D341Med (cell line): ENCODE results near the gene VAT1.

ENCODE experiments used
- DNase-seq: peaks from one replicate; pipeline ENCODE4 v3.0.0; 2012; ENCODE audit warnings: low spot score

The VAT1 gene

DNA sequence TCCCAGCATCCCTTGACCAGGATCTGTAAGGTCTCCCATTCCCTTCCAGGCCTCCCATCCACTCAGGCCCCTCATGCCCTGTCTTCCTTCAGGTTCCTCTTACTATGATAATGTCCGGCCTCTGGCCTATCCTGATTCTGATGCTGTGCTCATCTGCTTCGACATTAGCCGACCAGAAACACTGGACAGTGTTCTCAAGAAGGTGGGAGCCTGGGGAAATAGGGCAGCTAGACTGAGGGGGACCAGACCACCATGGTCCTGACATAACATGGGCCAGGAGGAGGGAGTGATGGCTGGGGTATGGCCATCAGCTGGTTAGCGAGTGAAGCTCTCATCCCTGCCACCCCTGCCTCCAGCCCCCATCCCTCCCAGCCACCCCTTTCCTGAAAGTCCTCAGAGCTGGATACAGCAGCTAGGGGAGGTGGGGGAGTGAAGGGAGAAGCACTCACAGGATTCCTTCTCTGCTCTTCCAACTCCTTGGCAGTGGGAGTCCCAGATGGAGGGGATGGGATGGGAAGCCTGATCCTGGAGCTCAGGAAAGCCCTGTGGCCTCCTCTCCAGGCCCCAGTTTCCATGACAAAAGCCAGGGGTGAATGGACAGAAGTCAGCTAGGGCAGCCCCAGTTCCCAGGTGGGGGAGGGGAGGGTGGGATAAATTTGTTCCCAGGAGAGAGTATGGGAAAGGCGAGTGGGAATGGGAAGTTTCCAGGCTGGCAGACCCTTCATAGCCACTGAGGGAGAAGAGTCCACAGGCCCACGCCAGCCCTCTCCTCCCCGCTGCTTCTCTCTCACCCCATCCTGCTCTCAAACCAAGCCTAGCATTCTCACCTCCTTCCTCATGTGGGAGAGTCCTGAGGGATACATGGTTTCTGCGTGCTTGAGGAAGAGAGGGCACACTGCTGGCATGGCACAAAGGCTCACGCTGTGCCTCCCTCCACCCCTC lies 5.2 kb upstream of the VAT1 start:
- no peak for DNase-seq

DNA sequence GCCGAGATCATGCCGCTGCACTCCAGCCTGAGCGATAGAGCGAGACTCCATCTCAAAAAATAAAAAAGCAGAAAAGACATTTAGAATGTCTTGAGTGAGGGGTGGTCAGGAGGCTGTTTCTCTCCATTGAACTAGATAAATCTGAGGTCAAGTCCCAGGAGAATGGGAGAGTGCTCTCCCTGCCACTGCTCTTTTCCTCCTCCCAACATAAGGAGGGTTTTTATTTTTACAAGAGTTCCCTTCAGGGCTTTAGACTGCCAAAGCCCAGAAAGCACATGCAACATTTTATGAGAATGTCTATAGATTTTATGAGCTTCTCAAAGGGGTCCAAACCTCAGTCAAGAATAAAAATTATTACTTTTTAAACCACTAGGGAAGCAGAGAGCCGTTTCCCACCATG lies 4.4 kb upstream of the VAT1 start:
- DNase-seq, result no peak

DNA sequence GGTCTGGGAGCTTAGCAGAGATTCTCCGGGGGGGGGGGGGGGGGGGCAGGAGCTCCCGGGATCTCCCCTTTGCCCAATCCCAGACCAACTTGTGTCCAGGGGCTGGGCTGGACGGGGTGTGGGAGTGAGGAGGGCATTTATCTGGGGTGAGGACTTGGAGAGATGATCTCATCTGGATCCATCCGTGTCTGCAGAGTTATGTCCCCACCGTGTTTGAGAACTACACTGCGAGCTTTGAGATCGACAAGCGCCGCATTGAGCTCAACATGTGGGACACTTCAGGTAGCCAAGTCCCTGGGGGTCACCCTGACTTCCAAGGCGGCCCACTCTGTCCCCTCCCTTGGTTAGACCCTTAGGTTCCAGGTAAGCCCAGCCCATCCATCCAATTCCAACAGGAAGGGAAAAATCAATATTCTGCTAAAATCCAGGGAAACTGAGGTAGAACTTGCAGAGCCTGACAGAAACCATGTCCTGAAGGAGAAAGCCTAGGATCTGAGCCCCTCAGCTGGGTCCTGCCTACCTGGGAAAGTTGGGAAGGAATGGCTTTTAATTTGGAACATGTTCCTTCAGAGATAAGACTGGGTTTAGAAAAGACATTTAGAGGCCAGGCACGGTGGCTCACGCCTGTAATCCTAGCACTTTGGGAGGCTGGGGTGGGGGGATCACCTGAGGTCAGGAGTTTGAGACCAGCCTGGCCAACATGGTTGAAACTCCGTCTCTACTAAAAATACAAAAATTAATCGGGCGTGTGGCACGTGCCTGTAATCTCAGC lies 3.8 kb upstream of the VAT1 start:
- no peak for DNase-seq

DNA sequence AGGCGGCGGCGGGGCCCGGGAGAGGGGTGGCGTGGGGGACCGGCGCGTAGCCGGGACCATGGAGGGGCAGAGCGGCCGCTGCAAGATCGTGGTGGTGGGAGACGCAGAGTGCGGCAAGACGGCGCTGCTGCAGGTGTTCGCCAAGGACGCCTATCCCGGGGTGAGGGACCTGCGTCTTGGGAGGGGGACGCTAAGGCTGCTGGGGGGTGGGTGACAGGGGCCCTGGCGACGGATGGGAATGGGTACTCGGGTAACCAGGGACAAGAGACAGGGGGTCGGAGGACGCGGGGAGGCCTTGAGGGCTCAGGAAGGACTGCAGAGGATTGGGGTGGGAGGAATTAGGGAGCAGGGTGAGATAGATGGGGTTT lies 3.1 kb upstream of the VAT1 start:
- DNase-seq, result no peak

DNA sequence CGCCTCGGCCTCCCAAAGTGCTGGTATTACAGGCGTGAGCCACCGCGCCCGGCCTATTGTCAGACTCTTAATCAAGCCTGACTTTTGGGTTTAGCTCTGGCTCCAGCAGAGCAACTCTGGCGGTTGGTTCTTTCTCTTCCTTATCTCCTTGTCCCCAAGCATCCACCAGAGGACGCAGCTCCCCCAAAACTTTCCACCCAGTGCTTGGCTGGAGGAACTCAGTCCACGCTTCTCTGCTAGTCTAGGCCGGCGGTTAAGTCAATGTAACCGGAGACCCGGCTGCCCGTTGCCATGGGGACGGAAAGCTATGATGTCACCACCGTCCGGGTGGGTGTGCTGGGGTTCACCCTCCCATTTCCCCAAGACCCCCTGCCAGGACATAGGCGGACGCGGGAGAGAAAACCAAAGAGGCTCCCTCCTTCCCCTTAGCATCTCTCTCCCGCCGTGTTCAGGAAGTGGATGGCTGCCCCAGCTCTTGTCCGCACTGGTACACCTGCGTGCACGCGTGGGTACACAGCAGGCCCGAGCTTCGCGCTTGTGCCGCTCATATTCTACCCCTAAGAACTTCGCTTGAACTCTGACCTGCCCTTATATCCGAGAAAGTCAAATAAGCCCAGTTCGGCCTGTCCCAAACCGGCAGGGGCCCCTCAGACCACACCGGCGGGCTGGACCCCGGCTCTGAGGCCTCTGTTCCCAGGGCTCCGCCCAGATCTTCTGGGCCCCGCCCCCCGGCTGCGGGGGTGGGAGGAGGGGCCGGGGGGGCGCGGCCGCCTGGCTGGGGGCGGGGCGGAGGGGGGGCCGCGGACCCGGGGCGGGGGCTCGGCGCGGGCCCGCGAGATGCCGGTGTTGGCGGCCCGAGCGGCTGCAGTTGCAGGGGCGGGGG lies 2.5 kb upstream of the VAT1 start, which contains the start of gene RND2:
TSS of gene RND2 (plus strand) at position 825 of the 883 bp plus-strand sequence. CDS start 117 bp downstream, outside the sequence.
- DNase-seq, result peak; percentile 91

DNA sequence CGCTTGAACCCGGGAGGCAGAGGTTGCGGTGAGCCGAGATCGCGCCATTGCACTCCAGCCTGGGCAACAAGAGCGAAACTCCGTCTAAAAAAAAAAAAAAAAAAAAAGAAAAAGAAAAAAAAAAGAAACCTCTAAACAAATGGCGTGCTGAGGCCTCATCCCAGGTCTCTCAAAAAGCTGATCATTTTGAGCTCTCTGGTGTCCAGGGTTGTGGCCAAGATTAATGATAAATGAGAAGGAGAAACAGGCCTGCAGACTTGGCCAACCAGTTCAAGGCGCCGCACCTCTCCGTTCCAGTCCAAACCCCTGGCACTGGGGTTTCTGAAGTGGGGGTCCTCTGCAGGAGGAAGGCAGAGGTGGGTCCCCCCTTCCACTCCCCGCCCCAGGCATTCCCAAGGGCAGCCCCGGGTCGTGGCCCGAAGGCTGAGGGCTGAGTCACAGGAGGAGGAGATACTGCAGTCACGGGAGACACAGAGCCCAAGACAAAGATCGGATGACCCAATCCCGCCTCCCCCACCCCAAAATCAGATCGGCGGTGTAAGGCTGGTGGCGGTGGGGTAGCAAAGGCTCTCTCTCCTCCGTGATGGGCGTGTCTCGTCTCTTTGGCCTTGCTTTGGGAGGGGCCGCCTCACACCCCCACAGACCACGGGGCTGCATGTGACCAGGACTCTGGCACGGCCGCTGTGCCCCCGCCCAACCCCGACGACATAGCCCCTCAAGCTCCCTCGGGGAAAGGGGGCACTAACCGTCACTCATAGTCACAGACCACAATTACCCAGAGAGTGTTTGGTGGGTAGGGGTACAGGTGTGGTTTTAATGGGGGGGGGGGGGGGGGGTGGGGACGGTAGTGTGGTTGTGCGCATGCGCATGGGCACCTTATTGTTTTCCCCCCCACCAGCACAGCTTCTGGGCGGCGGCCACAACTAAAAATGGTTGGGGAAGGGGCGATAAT lies 1.1 kb downstream of the VAT1 start:
- DNase-seq, result peak; percentile 79

DNA sequence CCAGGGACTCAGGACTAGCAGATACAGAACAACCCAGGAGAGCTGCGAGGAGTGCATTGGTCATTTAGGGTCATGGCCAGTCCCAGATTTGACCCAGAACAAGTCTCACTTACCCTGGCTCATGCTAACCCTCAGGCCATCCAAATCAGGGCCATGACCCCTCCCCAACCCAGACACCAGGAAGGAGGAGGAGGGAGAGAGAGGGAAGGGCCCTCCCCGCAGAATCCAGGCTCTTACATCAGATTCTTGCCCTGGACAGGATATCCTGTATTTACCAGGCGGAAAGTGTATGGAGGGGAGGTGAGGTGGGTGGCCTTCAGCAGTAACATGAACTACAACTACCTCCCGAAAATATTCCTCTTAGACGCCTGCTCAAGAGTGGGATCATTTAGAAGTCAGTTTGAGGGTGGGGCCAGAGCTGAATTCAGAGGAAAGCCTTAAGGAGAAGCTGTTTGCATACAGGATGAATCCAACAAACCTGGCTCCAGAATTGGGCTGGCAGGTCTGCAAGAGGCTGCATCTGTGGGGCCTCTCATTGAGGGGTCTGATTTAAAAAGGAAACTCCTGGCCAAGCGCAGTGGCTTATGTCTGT lies 2.1 kb downstream of the VAT1 start:
- DNase-seq, result peak; percentile 24

DNA sequence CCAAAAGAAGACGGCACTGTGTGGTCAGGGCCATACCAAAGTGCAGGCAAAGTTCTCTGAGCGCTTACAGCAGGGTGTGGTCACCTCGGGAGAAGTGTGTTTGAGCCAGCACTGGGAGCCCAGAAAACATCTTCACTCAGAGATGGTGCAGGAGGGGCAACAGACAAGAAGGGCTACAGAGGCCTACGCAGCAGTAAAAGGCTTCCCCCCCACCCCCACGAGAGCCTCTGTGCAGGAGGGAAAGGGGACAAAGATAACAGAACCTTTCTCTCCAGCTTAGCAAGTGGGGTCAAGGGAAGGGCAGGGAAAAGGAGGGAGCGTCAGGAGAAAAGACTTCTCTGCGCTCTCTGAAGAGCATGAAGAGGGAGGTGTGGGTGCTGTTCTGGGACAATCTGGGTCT lies 2.8 kb downstream of the VAT1 start:
- peak; percentile 23 for DNase-seq

DNA sequence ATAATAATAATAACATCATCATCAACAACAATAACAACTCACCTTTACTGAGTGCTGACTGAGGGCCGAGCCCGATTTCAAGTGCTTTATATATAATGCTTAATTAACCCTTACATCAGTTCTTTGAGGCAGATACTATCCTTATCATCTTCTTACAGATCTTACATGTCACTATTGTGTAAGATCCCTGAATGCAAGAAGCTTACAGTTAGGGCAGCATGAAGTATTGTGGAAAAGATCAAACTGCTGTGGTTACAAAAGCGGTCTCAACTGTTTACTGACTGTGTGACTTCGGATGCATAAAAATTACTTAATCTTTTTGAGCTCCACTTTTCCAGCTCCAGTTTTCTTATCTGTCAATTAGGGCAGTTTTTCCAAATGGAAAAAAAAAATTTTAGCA lies 3.3 kb downstream of the VAT1 start:
- DNase-seq, result no peak

DNA sequence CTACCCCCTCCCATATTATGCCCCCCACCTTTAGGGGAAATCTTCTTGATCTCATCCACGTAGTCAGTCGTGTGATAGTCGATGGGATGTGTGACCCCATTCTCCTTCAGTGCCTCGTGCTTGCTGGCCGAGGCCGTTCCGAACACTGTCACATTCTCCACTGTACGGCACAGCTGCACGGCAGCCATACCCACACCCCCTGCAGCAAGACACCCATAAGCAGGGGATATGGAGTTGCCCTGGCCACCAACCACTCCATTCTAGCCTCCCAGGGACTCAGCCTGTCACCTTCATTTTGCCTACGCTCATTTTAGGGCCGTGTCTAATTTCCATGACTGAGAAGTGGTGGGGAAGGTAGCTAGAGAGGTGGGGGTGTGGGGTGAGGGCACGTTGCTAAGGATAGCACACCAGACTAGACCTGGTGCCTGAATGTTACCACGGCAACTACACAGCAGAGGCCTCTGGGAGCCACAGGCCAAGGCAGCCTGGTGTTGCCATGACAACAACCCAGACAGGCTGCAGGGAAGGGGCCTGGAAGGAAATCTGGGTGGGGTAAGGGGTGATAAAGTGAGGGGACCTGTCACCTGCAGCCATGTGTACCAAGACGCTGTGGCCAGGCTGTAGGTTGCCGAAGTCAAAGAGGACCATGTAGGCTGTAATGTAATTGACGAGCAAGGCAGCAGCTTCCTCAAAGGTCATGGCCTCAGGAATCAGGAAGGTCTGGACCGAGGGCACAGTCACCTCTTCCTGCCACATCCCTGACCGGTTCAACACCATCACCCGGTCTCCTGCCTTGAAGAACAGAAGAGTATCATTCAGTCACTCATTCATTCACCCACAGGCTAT lies 4.0 kb downstream of the VAT1 start:
- DNase-seq, result peak; percentile 51

DNA sequence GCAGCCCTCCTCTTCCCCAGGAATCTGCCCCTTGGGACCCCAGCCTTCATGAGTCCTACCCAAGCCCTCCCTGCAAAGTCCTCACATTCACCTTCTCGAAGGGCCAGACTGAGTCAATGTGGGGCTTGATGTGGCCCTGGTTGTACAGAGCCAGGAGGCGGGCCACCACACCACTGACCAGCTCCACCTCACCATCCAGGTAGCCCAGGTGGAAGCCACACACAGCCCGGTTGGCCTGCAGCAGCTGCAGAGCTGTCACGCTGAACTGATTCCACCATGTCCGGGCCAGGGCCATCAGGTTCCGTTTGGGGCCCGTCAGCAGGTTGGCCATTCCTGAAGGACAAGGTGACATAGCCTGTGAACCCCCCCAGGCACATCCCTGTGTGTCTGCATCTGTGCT lies 6.0 kb downstream of the VAT1 start:
- DNase-seq, result peak; percentile 20

DNA sequence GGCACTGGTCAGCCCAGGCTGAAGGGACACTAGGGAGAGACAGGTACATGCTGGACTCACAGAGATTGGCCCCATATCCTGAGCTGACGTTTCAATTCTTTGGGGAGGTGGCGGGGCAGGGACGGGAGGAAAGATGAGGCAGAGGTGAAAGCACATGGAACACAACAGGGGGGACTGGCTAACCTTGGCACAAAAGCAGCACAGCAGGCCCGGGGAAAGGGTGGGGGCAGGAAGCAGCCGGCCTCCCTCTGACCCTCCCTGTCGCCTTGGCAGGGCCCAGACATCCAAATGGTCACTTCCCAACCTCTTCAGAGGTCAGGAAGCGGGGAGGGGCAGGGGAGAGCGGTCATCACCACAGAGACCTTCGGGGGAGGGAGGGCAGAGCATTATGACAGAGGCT lies 6.6 kb downstream of the VAT1 start:
- peak; percentile 33 for DNase-seq

DNA sequence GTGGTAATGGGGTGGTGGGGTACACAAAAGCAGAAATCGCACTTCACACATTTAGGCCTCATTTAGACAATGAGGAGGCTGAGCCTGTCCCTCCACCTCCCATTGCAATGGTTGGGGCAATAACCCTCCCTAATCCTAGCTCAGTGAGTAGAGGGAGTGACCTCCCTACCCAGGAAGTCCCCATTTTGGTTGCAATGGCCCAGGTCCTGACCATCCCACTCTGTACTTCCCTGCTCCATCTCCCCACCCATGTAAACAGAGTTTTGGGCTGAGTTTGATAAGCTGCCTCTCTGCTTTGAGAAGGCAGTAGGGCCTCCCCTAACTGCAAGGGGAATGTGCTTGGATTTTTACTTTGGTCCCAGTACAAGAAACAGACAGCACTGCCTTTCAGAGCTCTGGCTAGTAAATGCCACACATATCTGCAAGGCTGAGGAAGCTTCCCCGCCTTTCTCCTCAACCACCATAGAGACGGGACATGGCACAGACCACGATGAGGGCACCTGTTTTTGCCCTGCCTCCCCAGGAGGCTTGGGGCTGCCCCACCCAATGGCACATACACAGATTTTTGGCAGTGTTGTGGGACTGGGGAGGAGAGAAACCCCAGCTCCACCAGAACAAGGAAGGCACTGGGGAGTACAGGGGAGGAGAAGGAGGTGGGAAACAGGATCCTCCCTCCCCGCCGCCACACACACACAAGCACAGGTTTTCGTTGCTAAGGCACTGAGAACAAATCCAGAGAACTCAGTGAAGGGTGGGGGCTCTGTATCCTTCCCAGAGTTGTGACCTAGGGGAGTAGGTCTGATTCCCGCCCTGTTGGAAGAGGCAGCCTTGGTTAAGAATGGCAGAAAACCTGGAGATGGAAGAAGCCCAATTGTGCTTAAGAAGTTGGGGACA lies 7.3 kb downstream of the VAT1 start:
- DNase-seq, result no peak

DNA sequence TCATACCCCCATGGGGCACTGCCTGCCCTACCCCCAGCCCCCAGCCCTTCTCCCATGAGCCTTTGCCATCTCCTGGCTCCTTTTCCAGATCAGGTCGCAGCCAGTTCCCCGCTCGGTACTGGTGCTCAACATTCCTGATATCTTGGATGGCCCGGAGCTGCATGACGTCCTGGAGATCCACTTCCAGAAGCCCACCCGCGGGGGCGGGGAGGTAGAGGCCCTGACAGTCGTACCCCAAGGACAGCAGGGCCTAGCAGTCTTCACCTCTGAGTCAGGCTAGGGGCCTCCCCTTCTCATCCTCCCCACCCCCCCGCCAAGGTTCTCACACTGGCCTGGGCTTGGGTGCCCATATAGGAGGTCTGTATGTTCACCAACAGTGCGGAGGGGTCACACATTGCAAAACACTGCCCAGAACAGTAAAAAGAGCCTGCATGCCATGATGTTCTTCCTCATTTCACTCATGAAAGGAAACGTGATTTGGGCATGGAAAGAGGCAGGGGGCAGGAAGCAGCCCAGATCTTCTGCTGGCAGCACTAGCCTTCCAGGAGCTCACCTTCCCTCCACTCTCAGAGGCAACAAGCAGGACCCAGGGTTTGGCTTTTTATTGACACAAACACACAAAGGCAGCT lies 8.1 kb downstream of the VAT1 start:
- peak; percentile 22 for DNase-seq

DNA sequence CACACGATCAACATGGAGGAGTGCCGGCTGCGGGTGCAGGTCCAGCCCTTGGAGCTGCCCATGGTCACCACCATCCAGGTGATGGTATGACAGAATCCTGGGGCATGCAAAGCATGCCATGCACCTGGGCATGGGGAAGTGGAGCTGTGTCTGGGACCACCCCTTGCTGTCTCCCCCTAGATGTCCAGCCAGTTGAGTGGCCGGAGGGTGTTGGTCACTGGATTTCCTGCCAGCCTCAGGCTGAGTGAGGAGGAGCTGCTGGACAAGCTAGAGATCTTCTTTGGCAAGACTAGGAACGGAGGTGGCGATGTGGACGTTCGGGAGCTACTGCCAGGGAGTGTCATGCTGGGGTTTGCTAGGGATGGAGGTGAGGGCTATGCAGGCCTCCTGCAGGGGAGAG lies 8.9 kb downstream of the VAT1 start:
- DNase-seq, result peak; percentile 21

DNA sequence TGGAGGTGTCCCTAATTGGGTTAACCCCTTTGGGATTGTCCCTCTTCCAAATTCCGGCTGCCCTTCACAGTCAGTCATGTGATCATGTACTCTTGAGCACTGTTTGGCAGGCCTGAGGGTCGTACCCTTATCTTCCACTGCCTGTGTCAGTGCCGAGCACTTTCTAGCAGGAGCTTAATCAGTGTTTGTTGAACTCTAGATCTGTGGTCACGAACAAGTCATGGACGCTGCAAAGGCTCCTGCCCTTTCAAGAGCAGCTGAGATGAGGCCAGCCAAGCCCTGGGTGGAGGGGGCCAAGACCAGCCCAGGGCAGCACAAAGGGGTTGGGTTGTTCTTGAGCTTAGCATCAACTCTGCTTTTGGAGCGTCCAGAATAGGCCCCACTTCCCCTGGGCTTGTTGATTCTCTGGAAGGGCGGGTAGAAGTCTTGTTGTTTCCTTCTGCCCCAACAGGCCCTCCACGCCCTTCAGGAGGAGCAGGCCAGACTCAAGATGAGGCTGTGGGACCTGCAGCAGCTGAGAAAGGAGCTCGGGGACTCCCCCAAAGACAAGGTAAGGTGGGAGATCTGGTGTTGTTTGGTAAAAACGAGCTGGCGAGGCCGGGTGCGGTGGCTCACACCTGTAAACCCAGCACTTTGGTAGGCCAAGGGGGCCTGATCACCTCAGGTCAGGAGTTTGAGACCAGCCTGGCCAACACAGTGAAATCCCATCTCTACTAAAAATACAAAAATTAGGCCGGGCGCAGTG lies 10.3 kb downstream of the VAT1 start:
- peak; percentile 30 for DNase-seq

DNA sequence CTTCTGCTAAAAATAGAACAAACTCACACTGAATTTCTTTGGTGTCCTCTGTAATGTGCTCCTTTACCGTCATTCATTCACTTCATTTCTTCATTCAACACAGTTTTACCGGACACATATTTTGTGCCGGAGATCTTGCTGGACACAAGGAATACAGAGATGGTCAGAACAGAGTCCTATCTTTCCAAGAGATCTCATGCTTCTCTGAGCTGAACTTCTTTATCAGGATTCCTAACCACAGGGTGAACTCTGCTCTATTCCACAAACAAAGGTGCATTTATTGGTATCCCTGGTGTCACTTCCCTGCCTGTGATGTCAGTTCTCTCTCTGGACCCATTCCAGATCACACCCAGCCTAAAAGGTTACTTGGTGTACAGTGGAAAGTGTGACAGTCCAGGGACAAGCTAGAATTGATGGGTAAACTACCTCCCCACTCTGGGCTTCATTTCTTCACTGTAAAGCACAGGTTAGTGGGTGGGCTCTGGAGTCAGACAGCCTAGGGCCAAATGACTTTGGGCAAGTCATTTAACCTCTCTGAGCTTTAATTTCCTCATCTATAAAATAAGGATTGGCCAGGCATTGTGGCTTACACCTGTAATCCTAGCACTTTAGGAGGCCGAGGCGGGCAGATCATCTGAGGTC lies 11.4 kb downstream of the VAT1 start:
- no peak for DNase-seq
